GM18907 (cell line): ENCODE measurements around the gene SWI5.
A peak's percentile ranks its signal among the peaks of the same experiment; 100 is the strongest.
"Not testable (repeated sequence)": the region's sequence is repeated elsewhere in the genome, so short reads cannot be mapped to it uniquely, and the experiment has no call there.

ENCODE experiments used
- ATAC-seq: cut with Tn5 transposase; IDR thresholded peaks from one replicate; pipeline ENCODE4 v1.9.1; 2021; ENCODE audit warnings: mild to moderate bottlenecking, moderate library complexity; ENCODE audit not compliant: unreplicated experiment

SWI5 gene

GRCh38 chr9:128276574-128277270, 646 bp downstream of the SWI5 start:
- peak; percentile 1 for ATAC-seq

- ATAC-seq: not testable (repeated sequence)
These were observed 3.3 kb downstream of the SWI5 start for GRCh38 chr9:128279088-128280073.

- no peak for ATAC-seq
These were observed 4.1 kb downstream of the SWI5 start for GRCh38 chr9:128280084-128280622.

GRCh38 chr9:128282500-128282899, 6.4 kb downstream of the SWI5 start:
- ATAC-seq: no peak

GRCh38 chr9:128285033-128285784, 9.1 kb downstream of the SWI5 start:
- no peak for ATAC-seq

GRCh38 chr9:128286440-128286839, 10.4 kb downstream of the SWI5 start:
- no peak for ATAC-seq

- no peak for ATAC-seq
These were observed 12.4 kb downstream of the SWI5 start for GRCh38 chr9:128288273-128289004.

- no peak for ATAC-seq
These were observed 15.9 kb downstream of the SWI5 start for GRCh38 chr9:128292009-128292408.

GRCh38 chr9:128293091-128293490, 17.0 kb downstream of the SWI5 start:
- ATAC-seq: no peak

GRCh38 chr9:128294142-128294541, 18.1 kb downstream of the SWI5 start:
- no peak for ATAC-seq

- no peak for ATAC-seq
These were observed 20.5 kb downstream of the SWI5 start for GRCh38 chr9:128296340-128297220.

GRCh38 chr9:128297221-128297773, 21.2 kb downstream of the SWI5 start:
- ATAC-seq: no peak

- ATAC-seq: no peak
These were observed 22.7 kb downstream of the SWI5 start for GRCh38 chr9:128298535-128299482.

GRCh38 chr9:128304136-128304970, 28.3 kb downstream of the SWI5 start:
- no peak for ATAC-seq

- no peak for ATAC-seq
These were observed 28.9 kb downstream of the SWI5 start for GRCh38 chr9:128304971-128305288.

- ATAC-seq: no peak
These were observed 33.5 kb downstream of the SWI5 start for GRCh38 chr9:128309551-128309950.

- ATAC-seq: no peak
These were observed 34.4 kb downstream of the SWI5 start for GRCh38 chr9:128310461-128310860.
